Frontal cortex (tissue), 4 donors: Measurements from ENCODE around the gene KCNJ2. TPM values are rescaled to one million over a fixed set of nuclear protein-coding genes. Genes with fewer than 3 reads are reported as not detected.

Source experiments
- DNase-seq, 2 donors: peaks; one replicate each; pipeline ENCODE4 v3.0.0; 2012; ENCODE audit warnings: low spot score in 2 of 2
- FAIRE-seq: peaks from 2 replicates; lab custom pipeline; 2012; peaks lifted over from hg19 to GRCh38; lab: Jason Lieb, UNC
- total RNA-seq: library from RNA; depleted of rRNA; stranded (reverse); fragments of >200 nt; gene quantifications from one replicate; pipeline ENCODE4 v1.2.3, GENCODE V29; 2014
- donor health status: control.
- donor health status: control.
- donor health status: control.

The KCNJ2 gene
- total RNA-seq, 1 donor from 2014 or later: 13.5 TPM

DNA sequence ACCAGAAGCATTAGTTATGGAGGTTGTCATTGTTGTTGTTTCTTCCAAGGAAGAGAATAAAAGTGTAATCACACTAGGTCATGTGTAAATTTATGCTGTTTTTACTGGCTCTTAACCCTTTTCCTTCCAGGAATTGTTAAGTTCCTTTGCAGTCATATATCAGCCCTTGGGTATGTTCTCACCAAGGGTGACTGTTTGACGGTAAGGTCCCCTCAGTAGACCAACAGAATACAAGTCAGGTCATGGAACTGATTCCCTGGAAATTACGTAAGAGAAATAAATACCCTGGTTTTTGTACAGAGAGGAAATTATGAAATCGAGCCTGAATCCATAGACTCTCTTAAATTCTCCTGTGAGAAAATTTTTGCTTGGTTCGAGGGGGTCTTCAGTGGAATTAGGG lies 11.2 kb upstream of the KCNJ2 start:
- no peak for FAIRE-seq

DNA sequence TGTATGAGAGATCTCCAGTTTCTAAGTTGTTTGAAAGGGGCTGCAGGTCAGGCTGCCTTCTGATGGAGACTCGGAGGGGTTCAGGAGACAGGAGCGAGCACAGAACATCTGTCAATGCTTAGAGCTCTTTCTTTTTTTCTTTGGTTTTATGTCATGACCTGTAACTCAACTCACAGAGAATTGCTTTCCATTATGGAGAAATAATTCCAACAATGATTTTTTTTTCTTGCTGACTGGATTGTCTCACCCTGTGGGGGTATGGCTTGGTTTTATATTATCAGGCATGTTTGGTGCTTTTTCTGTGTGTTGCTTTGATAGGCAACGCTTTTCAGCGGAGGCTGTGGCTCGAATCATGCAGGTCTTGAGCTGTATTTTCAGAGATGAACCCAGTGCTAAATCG lies 10.7 kb upstream of the KCNJ2 start:
- DNase-seq: no peak
- no peak for FAIRE-seq

More for the DNA sequence above, 11.2 kb upstream of the KCNJ2 start:
- no peak for DNase-seq

DNA sequence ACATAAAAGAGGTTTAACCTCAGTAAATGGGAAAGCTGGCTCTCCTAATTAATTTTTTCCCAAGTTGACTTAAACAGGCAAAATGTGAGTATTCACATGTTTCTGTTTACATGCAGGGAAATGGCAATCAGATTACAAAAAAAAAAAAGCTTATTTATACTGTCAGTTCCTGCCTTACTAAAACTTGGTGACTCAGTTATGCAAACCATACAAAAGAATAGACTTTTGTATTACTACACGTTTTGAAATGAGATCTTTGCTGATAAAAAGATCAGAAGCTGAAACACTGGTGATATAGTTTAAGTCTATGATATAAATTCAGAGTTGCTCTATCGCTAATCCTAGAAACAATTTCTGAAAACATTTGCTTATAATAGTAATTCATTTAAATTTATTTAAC lies 9.4 kb upstream of the KCNJ2 start:
- DNase-seq (no peak), FAIRE-seq (no peak)

DNA sequence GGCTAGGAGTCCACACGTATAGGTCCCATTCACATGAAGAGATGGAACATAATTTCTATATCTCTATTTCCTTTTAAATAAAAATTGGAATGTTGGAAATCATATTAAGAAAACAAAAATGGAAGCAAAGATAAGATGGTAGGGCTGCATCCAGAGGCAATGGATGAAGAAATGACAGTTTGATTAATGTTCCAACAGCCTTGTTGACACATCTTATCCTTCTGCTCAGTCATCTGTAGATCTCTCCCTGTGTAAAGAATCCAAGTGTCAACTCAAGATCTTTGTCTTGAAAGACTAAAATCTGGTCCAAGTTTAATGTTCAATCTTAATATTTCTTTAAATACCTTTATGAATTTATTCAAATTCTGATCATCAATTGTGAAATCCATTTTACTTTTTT lies 7.8 kb upstream of the KCNJ2 start:
- DNase-seq: no peak
- FAIRE-seq: no peak

DNA sequence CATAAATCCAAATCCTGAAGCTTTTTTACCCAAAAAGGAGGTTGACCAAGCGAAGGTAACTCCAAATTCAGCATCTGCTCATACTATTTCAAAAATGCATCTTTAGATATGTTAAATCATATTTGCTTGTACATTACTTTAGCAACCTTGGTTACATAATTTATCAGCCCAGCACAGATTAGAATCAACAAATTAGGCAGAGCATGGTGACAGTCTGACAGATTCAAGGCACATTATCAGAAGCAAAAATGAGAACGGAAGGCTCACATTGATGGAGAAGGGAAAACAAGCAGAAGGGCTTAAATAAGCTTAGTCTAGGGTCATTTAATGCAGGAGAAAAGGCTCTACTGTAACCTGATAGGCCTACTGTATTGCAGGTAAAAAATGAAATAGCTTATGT lies 3.9 kb upstream of the KCNJ2 start:
- DNase-seq (no peak), FAIRE-seq (no peak)

DNA sequence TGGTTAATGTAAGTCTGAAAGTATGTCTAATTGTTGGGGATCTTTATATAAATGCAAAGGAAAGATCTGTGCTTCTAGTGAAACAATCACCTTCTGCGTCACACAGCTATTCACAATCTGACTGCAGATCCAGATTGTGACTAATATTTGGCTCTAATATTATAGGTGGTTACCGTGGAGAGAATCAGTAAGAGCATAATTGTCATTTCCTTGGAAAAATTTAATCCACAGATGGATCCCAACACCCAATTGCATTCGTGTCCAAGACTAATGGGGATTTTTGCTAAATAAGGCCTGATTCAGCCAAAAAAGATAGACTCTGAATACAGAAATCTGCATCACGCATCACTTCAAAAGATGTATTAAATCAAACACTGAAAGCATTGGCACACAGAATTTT lies 2.7 kb upstream of the KCNJ2 start:
- FAIRE-seq (no peak), DNase-seq (no peak)

DNA sequence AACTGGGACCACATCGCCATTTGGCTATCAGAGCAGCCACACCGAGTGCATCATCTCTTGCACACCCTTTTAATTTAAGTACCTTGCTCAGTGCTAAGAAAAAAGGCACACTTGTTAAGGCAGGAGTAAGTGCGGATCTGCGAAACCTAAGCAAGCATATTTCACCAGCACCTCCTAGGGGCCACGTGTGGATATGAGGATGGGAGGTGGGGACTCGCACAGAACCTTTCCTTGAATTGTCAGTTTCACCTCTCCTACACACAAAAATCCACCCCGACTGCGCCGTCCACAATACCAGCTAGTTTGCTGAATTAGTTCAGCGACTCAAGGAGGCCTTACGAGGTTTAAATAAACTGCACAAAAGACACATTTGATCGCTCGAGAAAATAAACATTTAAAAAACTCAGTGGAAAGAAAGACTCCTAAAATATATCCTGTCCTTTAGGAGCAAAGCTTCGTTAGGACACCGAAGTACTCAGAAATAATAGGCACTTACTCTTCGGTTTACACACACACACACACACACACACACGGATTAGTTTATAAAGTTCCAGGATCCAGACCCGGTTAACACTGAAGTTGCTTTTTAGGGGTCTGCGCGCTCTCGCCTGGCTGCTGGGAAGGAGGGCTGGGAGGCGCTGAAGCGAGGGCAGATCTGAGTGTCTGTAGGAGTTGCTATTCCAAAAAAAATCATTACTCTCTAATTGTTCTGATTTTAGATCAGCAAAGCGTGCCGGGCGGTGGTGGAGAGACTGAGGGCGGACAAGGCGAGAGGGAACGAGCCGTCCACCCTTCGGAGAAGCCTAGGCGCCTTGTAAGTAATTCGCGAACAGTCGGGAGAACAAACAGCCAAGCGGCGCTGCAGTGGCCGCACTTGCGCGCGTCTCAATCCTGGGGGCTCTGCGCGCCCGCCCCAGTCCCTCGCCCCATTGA lies 1.0 kb upstream of the KCNJ2 start:
- peak in 1 of 2 donors; percentile 46 for DNase-seq
- no peak for FAIRE-seq

DNA sequence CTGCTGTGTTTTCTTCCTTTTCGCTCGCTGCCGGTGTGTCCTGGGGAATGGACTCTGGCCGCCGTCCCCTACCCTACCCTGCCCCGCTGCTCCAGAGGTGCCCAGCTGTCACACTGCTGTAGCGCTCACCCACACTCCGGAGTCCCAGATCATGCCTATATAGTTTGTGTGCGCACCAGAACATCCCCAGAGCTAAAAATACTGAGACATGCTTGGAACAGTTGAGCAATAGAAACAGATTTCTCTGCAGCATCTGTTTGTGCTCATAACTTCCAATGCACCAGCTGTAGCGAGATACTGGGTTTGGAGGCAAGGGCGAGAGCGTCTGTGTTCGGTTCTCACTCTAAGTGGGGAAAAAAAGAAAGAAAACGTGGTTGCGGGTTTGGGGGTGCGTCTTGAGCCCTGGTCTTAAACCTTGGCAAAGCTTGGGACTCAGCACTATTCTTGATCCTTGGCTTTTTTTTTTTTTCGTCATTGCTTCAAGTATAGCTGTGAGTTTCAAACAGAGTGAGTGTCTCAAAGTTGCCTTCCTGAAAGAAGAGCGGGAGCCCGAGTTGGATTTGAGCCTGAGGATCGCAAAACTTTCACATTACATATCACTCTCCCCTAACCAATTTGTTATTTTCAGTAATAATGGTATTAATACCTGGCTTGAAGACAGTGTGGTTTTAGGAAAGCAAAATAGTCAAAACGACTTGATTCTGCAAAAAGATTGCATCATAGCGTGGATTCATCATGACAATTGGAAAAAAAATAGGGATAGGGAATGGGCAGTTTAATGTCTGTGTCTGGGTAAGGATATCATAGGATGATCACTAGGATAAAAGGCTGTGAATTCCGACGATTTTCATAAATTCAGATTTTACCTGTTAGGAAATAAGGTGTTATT lies 621 bp downstream of the KCNJ2 start:
- DNase-seq (no peak), FAIRE-seq (no peak)

DNA sequence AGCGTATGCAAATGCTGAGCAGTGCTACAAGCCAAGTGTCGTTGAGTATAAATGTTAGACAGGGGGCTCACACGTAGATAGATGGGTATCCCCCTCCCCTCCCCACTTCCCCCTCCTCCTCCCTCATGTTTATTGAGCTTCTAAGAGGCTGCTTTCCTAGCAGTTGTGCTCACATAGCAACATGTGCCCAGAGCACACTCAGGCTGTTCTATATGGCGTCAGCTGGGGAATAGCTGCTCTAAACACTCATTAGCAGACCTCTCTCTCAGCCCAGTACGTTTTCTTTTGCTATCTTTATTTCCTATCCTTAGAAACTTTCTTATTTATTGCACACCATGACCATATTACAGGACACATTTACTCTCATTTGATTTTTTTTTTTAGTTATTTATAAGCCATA lies 1.8 kb downstream of the KCNJ2 start:
- FAIRE-seq (no peak), DNase-seq (no peak)

DNA sequence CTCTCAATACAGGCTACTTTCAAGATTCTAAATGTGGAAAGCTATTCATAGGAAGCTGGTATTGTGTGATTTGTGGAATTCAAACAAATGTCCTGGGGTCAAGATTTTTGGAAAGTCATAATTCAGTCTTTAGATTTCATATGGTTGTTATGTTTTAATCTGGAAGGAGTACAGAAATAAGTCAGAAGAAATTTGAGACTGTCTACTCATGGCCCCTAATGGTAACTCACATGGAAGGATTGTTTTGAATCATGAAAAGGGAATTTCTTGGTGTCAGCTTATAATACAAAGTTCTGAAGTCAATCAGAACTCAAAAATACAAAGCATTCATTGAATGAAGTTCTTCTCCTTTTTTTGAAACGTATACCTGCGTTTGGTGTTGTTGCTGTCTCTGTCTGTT lies 3.1 kb downstream of the KCNJ2 start:
- no peak for FAIRE-seq
- no peak for DNase-seq

DNA sequence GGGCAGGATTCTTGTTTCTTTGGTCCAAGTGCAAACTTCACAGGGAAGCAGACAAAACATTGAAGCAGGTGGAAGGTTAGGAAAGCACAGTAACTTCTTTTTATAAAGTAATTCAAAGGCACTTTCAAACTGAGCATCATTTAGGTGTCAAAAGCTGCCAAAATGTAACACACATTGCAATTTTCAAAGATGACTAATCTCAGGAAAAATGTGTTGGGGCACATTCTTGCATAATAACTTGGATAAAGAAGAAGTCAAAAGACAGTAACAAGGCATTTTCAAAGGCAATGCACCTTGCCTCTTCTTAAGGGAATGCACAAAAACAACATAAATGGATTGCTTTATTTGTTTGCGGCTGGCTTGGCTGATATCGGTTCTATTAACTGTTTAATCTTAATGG lies 3.6 kb downstream of the KCNJ2 start:
- DNase-seq: no peak
- FAIRE-seq: no peak

DNA sequence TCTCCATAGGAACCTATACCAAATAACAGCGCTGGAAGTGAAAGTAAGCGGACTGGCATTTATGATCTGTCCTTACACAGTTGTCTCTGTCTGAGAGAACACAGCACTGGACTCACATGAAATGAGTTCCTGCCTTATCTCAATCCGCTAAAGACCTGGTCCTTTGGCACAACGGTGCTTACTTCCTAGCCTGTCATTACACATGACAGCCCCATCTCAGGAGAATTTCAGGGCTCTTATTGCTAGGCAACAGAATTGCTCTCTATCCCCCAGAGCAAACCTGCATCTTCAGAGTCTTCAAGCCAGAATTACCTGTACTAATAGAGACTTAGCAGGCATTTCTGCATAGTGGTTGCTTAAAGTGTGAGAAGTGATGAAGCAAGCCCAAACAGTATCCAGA lies 4.3 kb downstream of the KCNJ2 start:
- FAIRE-seq (no peak), DNase-seq (no peak)

DNA sequence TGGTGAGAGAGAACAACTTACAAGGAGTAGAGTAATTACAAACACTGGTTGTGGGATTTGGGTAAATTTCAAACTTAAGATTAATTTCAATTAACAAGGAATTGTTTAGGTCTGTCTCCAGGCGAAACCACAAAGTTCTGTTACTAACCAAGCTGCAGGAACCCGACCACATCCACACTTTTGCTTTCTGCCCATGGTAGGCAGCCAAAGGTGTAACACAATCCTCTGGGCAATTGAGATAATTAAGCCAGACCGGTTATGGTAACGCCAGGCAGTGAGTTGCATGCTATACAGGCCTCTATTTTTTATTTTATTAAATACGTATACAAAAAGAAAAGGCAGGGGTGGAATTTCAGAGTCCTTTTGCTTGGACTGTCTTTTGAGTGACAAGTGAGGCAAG lies 12.0 kb downstream of the KCNJ2 start:
- DNase-seq (no peak), FAIRE-seq (no peak)

DNA sequence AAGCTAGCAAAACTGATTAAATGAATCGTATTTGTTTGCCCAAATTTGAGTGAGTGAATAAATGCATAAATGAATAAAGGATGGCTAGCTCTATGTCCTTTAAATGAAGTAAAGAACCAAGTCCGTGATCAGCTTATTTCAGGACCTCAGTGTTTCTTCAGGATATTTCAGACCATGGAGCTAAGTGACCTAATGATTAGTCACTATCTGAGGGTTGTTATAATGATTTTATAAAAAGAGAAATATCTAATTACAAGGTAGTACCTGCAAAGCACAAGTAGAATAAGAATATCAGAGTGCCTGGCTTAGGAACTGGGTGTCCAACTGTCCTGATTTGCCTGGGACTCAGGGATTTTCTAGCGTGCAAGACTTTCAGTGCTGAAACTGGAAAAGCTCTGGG lies 12.5 kb downstream of the KCNJ2 start:
- FAIRE-seq (no peak), DNase-seq (no peak)

DNA sequence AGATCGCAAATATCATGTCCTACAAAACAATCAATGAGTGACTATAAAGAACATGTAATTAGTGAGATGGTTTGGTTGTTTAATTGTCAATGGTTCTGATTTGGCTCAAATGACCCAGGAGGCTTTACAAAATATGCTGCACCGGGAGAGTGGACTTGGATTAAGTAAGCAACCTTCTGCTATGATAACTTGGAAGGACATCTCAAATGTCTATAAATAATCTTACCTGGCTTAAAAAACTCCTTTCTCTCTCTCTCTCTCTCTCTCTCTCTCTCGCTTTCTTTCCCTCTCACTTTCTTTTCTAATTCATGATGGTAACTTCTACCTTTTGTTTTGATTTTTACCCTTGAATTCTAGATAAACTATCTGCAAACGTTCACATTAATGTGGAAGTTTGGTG lies 14.2 kb downstream of the KCNJ2 start:
- no peak for FAIRE-seq
- DNase-seq: no peak

DNA sequence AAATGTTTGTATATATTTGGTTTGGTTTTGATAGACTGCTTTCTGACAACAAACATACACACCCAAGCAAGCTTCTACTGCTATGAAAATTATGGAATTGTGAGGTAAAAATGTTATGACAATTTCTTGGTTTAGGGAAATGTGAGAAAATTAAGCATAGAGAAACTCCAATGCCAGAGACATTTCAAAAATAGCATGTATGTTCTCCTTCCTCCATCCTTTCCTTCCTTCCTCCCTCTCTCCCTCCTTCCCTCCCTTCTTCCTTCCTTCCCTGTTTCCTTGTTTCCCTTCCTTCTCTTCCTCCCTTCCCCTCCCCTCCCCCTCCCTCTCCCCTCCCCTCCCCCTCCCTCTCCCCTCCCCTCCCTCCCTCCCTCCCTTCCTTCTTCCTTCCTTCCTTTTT lies 14.9 kb downstream of the KCNJ2 start:
- FAIRE-seq: no peak
- DNase-seq: no peak

DNA sequence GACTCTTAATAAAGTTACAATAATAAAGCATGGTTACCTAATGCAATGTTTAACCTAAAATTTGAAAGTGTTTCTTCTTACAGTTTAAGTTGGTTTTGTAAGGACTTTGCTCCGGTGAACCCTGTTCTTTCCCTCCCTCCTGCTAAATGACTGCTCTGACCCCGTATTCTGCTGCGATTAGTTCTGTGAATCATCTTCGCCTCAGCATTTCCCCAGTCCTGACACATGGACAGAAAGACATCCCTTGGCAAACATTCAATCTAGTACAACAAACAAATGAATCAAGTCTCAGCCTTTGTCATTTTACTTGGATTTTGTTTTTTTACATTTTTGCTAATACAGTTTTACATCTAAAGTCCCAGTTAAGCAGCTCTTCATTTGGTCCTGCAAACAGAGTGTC lies 15.4 kb downstream of the KCNJ2 start:
- no peak for DNase-seq
- no peak for FAIRE-seq

DNA sequence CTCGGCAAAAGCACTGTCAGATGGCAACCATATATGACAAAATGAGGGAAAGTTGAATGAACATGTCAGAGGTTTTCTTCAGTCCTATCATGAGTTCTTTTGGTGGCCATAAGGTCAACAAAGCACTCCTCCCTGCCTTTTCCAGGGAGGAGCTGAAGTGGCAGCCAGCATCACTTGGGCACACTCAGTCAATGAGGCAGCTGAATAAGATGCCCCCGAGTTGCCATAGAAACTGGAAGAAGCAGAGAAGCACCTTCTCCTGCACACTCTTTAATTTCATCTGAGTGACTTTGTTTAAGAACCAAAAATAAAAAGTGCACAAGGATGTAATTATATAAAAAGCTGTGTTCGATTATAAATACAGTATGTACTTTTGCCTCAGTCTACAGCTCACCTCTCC lies 16.0 kb downstream of the KCNJ2 start:
- no peak for FAIRE-seq
- no peak for DNase-seq

DNA sequence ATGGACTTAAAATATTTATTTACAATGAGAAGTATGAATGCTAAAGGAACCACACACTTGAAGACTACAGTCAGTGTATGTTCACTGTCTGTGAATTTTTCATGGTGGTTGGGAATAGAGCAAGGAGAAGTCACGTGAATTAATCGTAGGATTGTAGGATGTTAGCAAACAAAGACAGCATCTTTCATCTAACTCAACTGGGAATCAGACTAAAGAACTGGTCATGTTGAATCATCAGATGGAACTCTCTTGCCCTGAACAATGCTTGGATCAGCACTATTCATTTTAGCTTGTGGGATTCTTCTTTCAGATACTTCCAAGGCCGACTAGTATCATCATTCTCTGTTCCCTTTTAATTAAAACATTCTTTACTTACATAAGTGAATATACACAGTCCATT lies 18.1 kb downstream of the KCNJ2 start:
- DNase-seq (no peak), FAIRE-seq (no peak)

DNA sequence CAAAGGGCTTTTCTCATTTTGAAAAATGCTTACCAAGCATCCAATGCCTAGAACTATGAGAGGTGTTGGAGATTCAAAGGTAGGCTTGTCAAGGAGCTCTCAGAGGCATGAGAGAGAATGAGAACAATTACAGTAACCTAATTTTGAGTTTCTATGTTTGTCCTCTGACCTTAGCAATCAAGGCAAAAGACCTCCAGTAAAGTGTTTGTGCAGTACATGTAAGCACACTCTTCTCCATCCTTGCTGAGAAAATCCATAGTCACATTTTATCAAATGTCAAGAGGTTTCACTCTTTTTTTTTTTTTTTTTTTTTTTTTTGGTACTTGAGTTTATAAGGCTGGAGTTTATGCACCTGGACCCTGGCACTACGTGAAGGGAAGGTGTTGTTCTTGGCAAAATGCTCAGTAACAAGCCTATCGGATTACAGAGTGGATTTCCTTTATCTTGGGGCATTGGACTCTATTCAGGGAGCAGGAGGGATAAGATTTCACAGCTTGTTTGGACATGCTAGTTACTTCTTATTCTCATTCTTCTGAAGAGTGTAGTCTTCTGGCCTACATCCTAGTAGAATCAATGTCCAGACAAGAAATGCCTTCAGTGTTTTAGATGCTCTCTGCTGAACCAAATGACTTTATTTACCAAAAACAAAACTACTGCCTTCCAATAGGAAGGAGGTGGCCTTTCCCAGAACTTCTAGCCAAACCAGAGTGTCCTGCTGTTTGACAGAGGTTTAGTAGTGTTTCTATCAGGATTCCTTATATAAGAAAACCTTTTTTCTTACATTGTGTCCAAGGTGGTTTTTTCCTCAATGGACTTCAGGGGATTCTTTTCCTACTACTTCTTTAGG lies 21.9 kb downstream of the KCNJ2 start:
- no peak for DNase-seq

More for the DNA sequence above, 21.9 kb downstream of the KCNJ2 start:
- no peak for FAIRE-seq
